Adrenal gland (tissue), 12 donors: Measurements from ENCODE around the gene CPT1B. TPM values are rescaled to one million over a fixed set of nuclear protein-coding genes. Genes with fewer than 3 reads are reported as not detected.
A peak's percentile ranks its signal among the peaks of the same experiment; 100 is the strongest.

Source experiments
- DNase-seq, 7 donors: peaks; one replicate each; pipeline ENCODE4 v3.0.0-alpha.2; 2019 to 2020
- H3K27ac ChIP-seq, 5 donors: fragments of 200-600 bp; sonication (generic) in 4 of 5; 1 replicate in 3 of 5; 2 replicates in 2 of 5; pipeline versions ENCODE4 v1.5.1 to v1.8.0; 2016 to 2020; ENCODE audit warnings: mild to moderate bottlenecking in 1 of 5
- H3K27me3 ChIP-seq: fragments of 200-600 bp; 2 replicates; pipeline ENCODE4 v1.8.0; 2021
- H3K36me3 ChIP-seq, 2 donors: fragments of 200-600 bp; replicated peaks in 1 of 2; 1 replicate in 1 of 2; 2 replicates in 1 of 2; pipeline versions ENCODE4 v1.5.1 to v1.8.0; 2018 to 2022
- H3K4me1 ChIP-seq, 2 donors: fragments of 200-600 bp; replicated peaks in 1 of 2; 1 replicate in 1 of 2; 2 replicates in 1 of 2; pipeline versions ENCODE4 v1.5.1 to v1.8.0; 2018 to 2021
- H3K4me3 ChIP-seq, 4 donors: fragments of 200-600 bp; sonication (generic) in 3 of 4; one replicate each; pipeline ENCODE4 v1.5.1; 2016 to 2018
- H3K9me3 ChIP-seq, 3 donors: fragments of 200-600 bp; sonication (generic) in 1 of 3; replicated peaks in 1 of 3; 1 replicate in 2 of 3; 2 replicates in 1 of 3; pipeline versions ENCODE4 v1.5.1 to v1.8.0; 2016 to 2021
- POLR2A ChIP-seq, 2 donors: fragments of 450-650 bp; IDR thresholded peaks; one replicate each; pipeline ENCODE4 v1.6.1; 2017; ENCODE audit warnings: antibody characterized with exemption in 2 of 2, mild to moderate bottlenecking in 2 of 2, moderate library complexity in 1 of 2
- WGBS, 4 donors: extraction: QIAGEN DNeasy Blood & Tissue Kit in 2 of 4; methylation state at CpG; one replicate each; pipeline versions ENCODE4 v1.1.5 to v1.1.7; 2013 to 2017; 5-methylcytosine and 5-hydroxymethylcytosine counted together
- intact Hi-C, 2 donors: fragments of 100-400 bp; cut with DNase I; formaldehyde crosslinking; loops; one replicate each; pipeline versions ENCODE4 v1.14.1 to v1.15.0; 2022 to 2023
- polyA plus RNA-seq, 3 donors: library from polyadenylated mRNA; stranded (reverse); fragments of 200-250 nt in 2 of 3; fragments of 350-450 nt in 1 of 3; fragmentation: Illumina TruSeq in 1 of 3; extraction: RNeasy Lipid Tissue Mini Kit (QIAGEN cat#74804) in 1 of 3; gene quantifications; one replicate each; pipeline ENCODE4 v1.2.3, GENCODE V29; 2013 to 2014
- total RNA-seq, 9 donors: library from RNA; depleted of rRNA in 4 of 9; stranded (reverse); fragments of >200 nt in 4 of 9; fragments of 120-200 nt in 1 of 9; fragmentation: NEBNext Ultra II Directional in 1 of 9; extraction: Animal tissue kit (Norgen Biotek cat#: 25700) in 1 of 9; gene quantifications; one replicate each; pipeline versions ENCODE4 v1.1.0 to v1.2.4, GENCODE V29; 2013 to 2023
- TF ChIP-seq, protein P1 (sequence below), 6 experiments: fragments of 450-650 bp in 4 of 6; fragments of 200-600 bp in 2 of 6; sonication (generic) in 1 of 6; IDR thresholded peaks; 1 replicate in 5 of 6; 2 replicates in 1 of 6; pipeline versions ENCODE4 v1.5.1 to v1.8.0; 2016 to 2021; ENCODE audit warnings: antibody characterized with exemption in 6 of 6, mild to moderate bottlenecking in 2 of 6, moderate library complexity in 1 of 6
- donor health status: healthy with polysubstance abuse.
- donor health status: Bipolar disorder and iron deficiency.
- donor health status: DM: yes; HTN: yes; CAD: no.
- donor health status: DM: no; HTN: no; CAD: no.
- donor health status: DM: no; HTN: no; CAD: no.
- donor health status: DM: yes; HTN: yes; CAD: no.

Gene CPT1B
- total and polyA plus RNA-seq, 12 donors, result 6.2 to 76.1 (median 16.5) TPM

DNA sequence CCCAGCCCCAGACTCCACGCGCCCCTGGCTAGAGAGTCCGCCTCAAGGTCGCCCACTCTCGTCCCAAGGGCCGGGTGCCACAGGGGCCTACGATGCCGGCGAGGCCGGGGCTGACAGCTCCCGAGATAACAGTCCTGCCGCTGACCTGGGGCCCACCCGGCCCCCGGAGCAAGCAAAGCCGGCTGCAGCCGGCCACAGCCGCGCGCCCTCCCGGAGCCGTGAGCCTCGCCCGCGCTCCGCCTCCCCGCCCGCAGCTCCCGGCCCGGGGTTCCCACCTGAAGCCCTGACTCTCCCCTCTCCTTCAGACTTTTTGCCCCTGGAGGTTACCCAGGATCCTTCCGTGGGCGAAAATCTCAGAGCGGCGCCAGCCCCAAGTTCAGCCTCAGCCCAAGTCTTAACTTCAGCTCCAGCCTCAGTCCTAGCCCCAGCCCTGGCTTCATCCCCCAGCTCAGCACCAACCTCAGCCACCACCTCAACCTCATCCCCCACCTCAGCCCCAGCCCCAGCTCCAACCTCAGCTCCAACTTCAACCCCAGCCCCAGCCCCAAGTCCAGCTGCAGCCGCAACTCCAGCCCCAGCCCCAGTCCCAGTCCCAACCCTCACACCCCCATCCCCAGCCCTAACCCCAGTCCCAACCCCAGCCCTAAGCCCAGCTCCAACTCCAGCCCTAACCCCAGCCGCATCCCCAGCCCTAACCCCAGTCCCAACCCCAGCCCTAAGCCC is 30.8 kb downstream of the CPT1B start:
- Histone ChIP-seq H3K9me3 (no peaks in the 10 kb centered on the region), H3K27me3 (peaks cover 26% of the 10 kb centered on the region), H3K36me3 (no peaks in the 10 kb centered on the region), H3K27ac (no peak overlapping the region), H3K4me3 (no peak overlapping the region), H3K4me1 (peaks cover 0 to 12% of the 10 kb centered on the region in 2 donors)
- WGBS, 4 donors, result 22 to 67% (median 25%) methylated on average over 5 to 35 of the region's 35 CpGs
- intact Hi-C loops, result no loop called here
- no peak for DNase-seq
- TF ChIP-seq, protein P1, sequence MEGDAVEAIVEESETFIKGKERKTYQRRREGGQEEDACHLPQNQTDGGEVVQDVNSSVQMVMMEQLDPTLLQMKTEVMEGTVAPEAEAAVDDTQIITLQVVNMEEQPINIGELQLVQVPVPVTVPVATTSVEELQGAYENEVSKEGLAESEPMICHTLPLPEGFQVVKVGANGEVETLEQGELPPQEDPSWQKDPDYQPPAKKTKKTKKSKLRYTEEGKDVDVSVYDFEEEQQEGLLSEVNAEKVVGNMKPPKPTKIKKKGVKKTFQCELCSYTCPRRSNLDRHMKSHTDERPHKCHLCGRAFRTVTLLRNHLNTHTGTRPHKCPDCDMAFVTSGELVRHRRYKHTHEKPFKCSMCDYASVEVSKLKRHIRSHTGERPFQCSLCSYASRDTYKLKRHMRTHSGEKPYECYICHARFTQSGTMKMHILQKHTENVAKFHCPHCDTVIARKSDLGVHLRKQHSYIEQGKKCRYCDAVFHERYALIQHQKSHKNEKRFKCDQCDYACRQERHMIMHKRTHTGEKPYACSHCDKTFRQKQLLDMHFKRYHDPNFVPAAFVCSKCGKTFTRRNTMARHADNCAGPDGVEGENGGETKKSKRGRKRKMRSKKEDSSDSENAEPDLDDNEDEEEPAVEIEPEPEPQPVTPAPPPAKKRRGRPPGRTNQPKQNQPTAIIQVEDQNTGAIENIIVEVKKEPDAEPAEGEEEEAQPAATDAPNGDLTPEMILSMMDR (IDR thresholded peaks at IDR 0.05), result no peak
- no peak for TF ChIP-seq POLR2A (IDR thresholded peaks at IDR 0.05)

DNA sequence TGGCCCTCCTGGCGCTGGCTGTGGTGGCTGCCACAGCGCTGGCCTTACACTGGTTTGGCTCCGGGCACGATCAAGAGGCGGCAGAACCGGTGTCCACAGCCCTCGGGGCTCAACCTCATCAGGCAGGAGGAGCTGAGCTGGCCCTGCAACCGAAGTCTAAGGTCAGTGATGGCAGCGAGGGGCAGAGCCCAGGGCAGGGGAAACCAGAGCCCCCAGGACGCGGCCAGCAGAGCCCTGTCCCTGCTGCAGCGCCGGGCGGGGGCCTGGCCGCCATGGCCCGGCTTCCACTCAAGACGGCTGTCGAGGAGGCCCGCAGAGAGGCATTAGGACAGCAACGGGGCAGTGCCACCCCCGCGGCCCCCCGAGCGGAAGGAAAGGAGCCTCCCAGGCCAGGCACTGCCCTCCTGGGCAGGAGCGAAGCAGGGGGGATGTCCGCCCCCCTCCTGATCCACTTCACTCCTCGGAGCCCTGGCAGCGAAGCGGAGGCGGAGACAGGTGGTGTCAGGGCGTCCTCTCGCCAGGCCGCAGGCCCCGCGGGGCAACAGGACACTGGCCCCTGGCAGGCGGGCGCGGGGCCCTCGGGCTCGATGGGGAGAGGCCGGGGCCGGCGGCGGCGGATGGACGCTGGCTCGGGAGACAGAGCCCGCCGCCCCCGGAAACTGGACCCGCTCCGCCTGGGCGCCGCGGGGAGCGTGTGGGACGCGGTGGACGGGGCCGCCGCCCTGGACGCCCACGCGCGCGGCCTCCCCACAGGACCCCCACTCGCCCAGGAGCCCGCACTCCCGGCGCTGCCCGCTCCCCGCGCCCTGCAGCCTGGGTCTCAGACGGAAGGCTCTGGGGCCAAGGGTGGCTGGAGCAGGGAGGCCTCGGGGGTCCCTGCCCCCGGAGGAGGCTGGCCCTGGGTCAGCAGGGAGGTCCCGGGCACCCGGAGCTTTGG is 31.6 kb downstream of the CPT1B start:
- intact Hi-C loops, result no loop called here
- no peak for TF ChIP-seq POLR2A (IDR thresholded peaks at IDR 0.05)
- TF ChIP-seq, protein P1 (IDR thresholded peaks at IDR 0.05), result no peak

DNA sequence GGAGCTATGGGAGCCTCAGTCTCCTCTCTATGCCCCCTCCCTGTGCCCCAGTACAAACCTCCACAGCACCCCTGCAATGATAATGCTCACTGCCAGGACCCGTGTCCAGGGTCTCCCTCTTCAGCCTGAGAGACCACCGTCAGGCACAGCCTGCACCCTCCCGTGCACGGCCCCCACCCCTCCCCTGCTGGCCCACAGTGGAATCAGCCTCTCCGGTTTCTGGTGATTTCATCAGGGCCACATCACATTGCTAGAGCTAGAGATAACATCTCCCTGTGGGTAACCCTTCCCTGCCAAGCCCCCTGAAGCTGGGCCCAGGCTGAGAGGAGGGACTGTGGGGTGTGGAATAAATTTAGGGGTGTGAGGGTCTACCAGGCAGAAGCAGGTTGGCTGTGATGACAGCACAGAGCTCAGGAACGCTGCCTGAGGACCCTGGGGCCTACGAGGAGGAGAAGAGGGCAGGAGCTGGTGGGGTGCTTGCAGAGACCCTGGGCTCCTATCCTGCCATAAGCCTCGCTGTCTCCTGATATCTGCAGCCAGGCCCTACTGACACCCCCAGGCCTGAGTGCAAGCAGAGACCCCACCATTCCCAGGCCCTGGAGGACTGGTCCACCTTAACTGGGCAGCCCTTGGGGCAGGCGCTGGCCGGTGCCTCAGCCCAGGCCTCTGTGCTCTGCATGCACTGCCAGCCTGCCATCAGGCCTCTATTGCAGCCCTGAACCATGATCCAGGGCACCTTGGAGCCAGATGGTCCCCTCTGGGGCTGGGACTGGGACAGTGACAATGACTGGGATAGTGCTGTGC is 32.5 kb downstream of the CPT1B start, which contains the start of gene KLHDC7B:
TSS of gene KLHDC7B (plus strand) at position 378 of the 804 bp plus-strand sequence. CDS start at position 723, 345 bp downstream.
- Histone ChIP-seq H3K4me3 (no peak within 1 kb of the TSS), H3K36me3 (no peaks in the 10 kb centered on the region), H3K9me3 (no peaks in the 10 kb centered on the region), H3K4me1 (peaks cover 0 to 17% of the 10 kb centered on the region in 2 donors), H3K27me3 (peaks cover 26% of the 10 kb centered on the region), H3K27ac (peak within 1 kb of the TSS in 1 of 5 donors; percentile 61)
- no peak for TF ChIP-seq POLR2A (IDR thresholded peaks at IDR 0.05)
- TF ChIP-seq, protein P1 (IDR thresholded peaks at IDR 0.05), result peak in 1 of 6 experiments; percentile 11
- no peak for DNase-seq
- 65 to 86% (median 70%) methylated on average over 7 to 10 of the region's 10 CpGs for whole genome bisulfite sequencing, 4 donors
- intact Hi-C loops, result no loop called here

More for the DNA sequence above, 31.6 kb downstream of the CPT1B start:
- no peaks in the 10 kb centered on the region for H3K9me3 ChIP-seq
- peaks cover 0 to 12% of the 10 kb centered on the region in 2 donors for H3K4me1 ChIP-seq
- H3K4me3 ChIP-seq, result no peak overlapping the region
- no peak overlapping the region for H3K27ac ChIP-seq
- peaks cover 26% of the 10 kb centered on the region for H3K27me3 ChIP-seq
- 45 to 100% (median 59%) methylated on average over 2 to 78 of the region's 78 CpGs for WGBS, 4 donors
- DNase-seq, result no peak
- H3K36me3 ChIP-seq, result no peaks in the 10 kb centered on the region
